ENCODE measurements around the gene HDAC4.

- TF ChIP-seq FOXM1 (IDR thresholded peaks at IDR 0.05; ENCODE audit: borderline replicate concordance, low read depth) (no peak), TAF1 (IDR thresholded peaks at IDR 0.05; ENCODE audit: low read depth) (no peak), RAD21 (IDR thresholded peaks at IDR 0.05; ENCODE audit: low read depth) (no peak), CEBPB (IDR thresholded peaks at IDR 0.05) (no peak), REST (IDR thresholded peaks at IDR 0.05; ENCODE audit: low read depth) (no peak), TEAD4 (IDR thresholded peaks at IDR 0.05) (no peak)
Measured at GRCh38 chr2:239387811-239388210, 13.0 kb downstream of the HDAC4 start.

Data from Ishikawa (cell line).